ENCODE measurements around the gene PNPLA1.

PNPLA1 gene

GRCh38 chr6:36352477-36353157 is 82.8 kb downstream of the PNPLA1 start:
- H3K27ac ChIP-seq, result no peak overlapping the region
- TF ChIP-seq ZFX (IDR thresholded peaks at IDR 0.05; ENCODE audit: borderline replicate concordance), result no peak
- no peak for TF ChIP-seq CTCF (IDR thresholded peaks at IDR 0.05)

GRCh38 chr6:36353411-36353915 is 83.6 kb downstream of the PNPLA1 start:
- H3K27ac ChIP-seq, result no peak overlapping the region
- TF ChIP-seq ZFX (IDR thresholded peaks at IDR 0.05; ENCODE audit: borderline replicate concordance), result no peak
- TF ChIP-seq CTCF (IDR thresholded peaks at IDR 0.05), result no peak

GRCh38 chr6:36355819-36356218 is 86.0 kb downstream of the PNPLA1 start:
- no peak overlapping the region for H3K27ac ChIP-seq
- no peak for TF ChIP-seq ZFX (IDR thresholded peaks at IDR 0.05; ENCODE audit: borderline replicate concordance)
- TF ChIP-seq CTCF (IDR thresholded peaks at IDR 0.05), result no peak

GRCh38 chr6:36357872-36358225 is 88.0 kb downstream of the PNPLA1 start:
- no peak overlapping the region for H3K27ac ChIP-seq
- TF ChIP-seq ZFX (IDR thresholded peaks at IDR 0.05; ENCODE audit: borderline replicate concordance), result no peak

All from 22Rv1 (cell line).